Left ventricle myocardium inferior (tissue), 1 donor: ENCODE results near the gene ZNF440. TPM values are rescaled to one million over a fixed set of nuclear protein-coding genes. Genes with fewer than 3 reads are reported as not detected.
"Not testable (repeated sequence)": the region's sequence is repeated elsewhere in the genome, so short reads cannot be mapped to it uniquely, and the experiment has no call there.

Experiments used
- DNase-seq: peaks from one replicate; pipeline ENCODE4 v3.0.0-alpha.2; 2020
- H3K27ac ChIP-seq: fragments of 200-600 bp; replicated peaks from 2 replicates; pipeline ENCODE4 v1.8.0; 2021
- H3K27me3 ChIP-seq: fragments of 200-600 bp; 2 replicates; pipeline ENCODE4 v1.8.0; 2021; ENCODE audit warnings: low read depth
- H3K36me3 ChIP-seq: fragments of 200-600 bp; 2 replicates; pipeline ENCODE4 v1.8.0; 2021
- H3K4me1 ChIP-seq: fragments of 200-600 bp; 2 replicates; pipeline ENCODE4 v1.8.0; 2021
- H3K4me3 ChIP-seq: fragments of 200-600 bp; 2 replicates; pipeline ENCODE4 v1.8.0; 2021; ENCODE audit warnings: mild to moderate bottlenecking, moderate library complexity
- H3K9me3 ChIP-seq: fragments of 200-600 bp; replicated peaks from 2 replicates; pipeline ENCODE4 v1.8.0; 2021
- intact Hi-C: fragments of 100-400 bp; cut with micrococcal nuclease; formaldehyde crosslinking; loops from one replicate; pipeline ENCODE4 v1.11.0; 2022
- total RNA-seq: library from RNA; stranded (reverse); fragmentation: NEBNext Ultra II Directional; extraction: Animal tissue kit (Norgen Biotek cat#: 25700); gene quantifications from one replicate; pipeline ENCODE4 v1.2.1, GENCODE V29; 2021
- TF ChIP-seq, protein P1 (sequence below): fragments of 200-600 bp; IDR thresholded peaks from 2 replicates; pipeline ENCODE4 v1.8.0; 2021; ENCODE audit warnings: antibody characterized with exemption, mild to moderate bottlenecking, borderline replicate concordance
- donor health status: DM: no; HTN: yes; CAD: no; lungs with severe emphysema.

Gene ZNF440
- total RNA-seq, 1 donor from 2014 or later = 3.7 TPM

DNA sequence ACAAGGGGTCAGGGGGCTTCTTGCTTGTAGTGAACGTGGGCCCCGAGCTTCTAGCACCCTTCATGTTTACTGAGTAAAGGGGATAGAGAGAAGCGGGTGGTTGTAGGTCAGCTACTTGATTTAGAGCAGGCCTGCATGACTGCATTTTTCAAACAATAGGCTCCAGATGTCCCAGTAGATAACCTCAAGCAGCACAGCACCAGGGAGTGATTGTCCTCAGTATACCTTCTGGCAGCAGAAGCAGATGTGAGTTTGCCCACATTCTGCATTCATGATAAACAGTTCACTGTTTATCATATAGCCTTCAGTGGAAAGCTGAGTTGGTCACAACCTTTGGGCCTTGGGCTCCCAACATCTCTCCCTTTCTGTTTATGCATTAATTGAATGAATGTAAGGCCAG, 39.3 kb downstream of the ZNF440 start:
- TF ChIP-seq, protein P1, sequence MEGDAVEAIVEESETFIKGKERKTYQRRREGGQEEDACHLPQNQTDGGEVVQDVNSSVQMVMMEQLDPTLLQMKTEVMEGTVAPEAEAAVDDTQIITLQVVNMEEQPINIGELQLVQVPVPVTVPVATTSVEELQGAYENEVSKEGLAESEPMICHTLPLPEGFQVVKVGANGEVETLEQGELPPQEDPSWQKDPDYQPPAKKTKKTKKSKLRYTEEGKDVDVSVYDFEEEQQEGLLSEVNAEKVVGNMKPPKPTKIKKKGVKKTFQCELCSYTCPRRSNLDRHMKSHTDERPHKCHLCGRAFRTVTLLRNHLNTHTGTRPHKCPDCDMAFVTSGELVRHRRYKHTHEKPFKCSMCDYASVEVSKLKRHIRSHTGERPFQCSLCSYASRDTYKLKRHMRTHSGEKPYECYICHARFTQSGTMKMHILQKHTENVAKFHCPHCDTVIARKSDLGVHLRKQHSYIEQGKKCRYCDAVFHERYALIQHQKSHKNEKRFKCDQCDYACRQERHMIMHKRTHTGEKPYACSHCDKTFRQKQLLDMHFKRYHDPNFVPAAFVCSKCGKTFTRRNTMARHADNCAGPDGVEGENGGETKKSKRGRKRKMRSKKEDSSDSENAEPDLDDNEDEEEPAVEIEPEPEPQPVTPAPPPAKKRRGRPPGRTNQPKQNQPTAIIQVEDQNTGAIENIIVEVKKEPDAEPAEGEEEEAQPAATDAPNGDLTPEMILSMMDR = no peak
- intact Hi-C loops = no loop called here

DNA sequence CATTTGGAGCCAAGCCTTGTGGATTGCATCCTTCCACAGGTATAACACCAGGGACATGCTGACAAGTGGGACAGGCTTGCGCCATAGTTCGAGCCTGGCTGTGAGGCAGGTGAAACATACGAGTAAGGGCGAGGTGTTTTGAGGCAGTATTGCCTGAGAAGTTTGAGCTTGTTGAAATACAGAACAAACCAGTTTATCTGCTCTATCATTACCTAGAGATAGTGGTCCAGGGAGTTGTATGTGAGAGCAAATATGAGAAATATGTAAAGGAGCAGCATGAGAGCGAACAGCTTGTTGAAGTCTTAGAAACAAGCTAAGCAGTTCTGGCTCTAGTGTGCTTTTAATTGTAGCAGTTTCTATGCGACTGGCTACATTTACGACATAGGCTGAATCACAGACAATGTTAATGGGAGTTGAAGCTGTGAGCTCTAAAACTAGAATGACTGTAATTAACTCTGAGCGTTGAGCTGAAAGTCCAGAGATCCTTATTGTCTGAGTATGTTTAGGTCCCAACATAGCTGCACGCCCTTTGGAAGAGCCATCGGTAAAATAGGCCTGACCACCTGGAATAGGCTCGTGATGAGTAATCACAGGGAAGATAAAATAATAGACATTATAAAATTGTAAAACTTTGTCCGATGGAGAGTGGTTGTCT, 42.6 kb downstream of the ZNF440 start:
- no peak for DNase-seq
- intact Hi-C loops = no loop called here
- H3K36me3 ChIP-seq = peaks cover 2% of the 10 kb centered on the region
- TF ChIP-seq, protein P1 = no peak
- H3K27ac ChIP-seq = no peak overlapping the region
- no peaks in the 10 kb centered on the region for H3K4me1 ChIP-seq
- no peak overlapping the region for H3K4me3 ChIP-seq
- no peaks in the 10 kb centered on the region for H3K27me3 ChIP-seq
- H3K9me3 ChIP-seq = peaks cover 22% of the 10 kb centered on the region

More for the DNA sequence above, 39.3 kb downstream of the ZNF440 start:
- H3K27ac ChIP-seq = no peak overlapping the region
- H3K4me3 ChIP-seq = no peak overlapping the region
- H3K9me3 ChIP-seq = no peaks in the 10 kb centered on the region
- no peaks in the 10 kb centered on the region for H3K27me3 ChIP-seq
- DNase-seq = no peak
- peaks cover 2% of the 10 kb centered on the region for H3K36me3 ChIP-seq
- H3K4me1 ChIP-seq = peaks cover 17% of the 10 kb centered on the region

DNA sequence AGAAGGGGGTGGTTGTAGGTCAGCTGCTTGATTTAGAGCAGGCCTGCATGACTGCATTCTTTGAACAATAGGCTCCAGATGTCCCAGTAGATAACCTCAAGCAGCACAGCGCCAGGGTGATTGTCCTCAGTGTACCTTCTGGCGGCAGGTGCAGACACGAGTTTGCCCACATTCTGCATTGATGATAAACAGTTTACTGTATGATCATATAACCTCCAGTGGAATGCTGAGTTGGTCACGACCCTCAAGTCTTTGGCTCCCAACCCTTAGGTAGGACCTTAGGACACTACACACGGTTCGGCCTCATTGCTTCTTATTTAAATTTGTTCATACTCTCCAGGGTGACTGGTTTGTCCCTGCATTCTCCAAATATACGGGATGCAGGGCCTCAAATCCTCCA, 46.6 kb downstream of the ZNF440 start:
- no peak overlapping the region for H3K4me3 ChIP-seq
- TF ChIP-seq, protein P1 = no peak
- DNase-seq = no peak
- peaks cover 20% of the 10 kb centered on the region for H3K36me3 ChIP-seq
- peaks cover 60% of the 10 kb centered on the region for H3K9me3 ChIP-seq
- intact Hi-C loops = no loop called here
- H3K27me3 ChIP-seq = no peaks in the 10 kb centered on the region
- no peak overlapping the region for H3K27ac ChIP-seq
- no peaks in the 10 kb centered on the region for H3K4me1 ChIP-seq

DNA sequence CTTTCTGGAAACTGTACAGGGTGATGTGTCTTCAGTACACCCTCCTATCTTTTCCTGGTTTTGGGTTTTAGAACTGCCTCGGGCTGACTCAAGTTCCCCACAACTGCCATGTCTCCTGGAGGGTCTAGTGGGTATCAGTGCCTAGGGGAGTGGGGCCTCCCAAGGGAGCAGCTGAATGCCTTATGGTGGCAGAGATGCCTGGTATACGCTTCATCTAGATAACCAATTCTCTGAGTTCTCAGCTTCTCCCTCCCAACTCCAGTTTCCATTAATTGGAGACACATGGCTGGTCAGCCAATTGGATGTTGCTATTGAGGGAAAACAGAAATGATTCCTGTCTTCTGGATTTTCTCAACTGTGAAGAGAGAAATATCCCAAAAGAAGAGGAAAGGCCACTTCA, 47.2 kb downstream of the ZNF440 start:
- DNase-seq = no peak
- Histone ChIP-seq H3K36me3 (peaks cover 26% of the 10 kb centered on the region), H3K27me3 (no peaks in the 10 kb centered on the region), H3K9me3 (peaks cover 66% of the 10 kb centered on the region), H3K4me3 (no peak overlapping the region), H3K27ac (no peak overlapping the region), H3K4me1 (no peaks in the 10 kb centered on the region)
- intact Hi-C loops = no loop called here
- TF ChIP-seq, protein P1 = no peak

DNA sequence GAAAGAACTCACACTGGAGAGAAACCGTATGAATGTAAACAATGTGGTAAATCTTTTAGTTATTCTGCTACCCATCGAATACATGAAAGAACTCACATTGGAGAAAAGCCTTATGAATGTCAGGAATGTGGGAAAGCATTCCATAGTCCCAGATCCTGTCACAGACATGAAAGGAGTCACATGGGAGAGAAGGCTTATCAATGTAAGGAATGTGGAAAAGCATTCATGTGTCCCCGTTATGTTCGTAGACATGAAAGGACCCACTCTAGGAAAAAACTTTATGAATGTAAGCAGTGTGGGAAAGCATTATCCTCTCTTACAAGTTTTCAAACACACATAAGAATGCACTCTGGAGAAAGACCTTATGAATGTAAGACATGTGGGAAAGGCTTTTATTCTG, 53.7 kb downstream of the ZNF440 start:
- H3K4me3 ChIP-seq, intact Hi-C loops, DNase-seq, H3K27me3 ChIP-seq, H3K27ac ChIP-seq, H3K4me1 ChIP-seq: not testable (repeated sequence)
- Histone ChIP-seq H3K36me3 (peaks cover 64% of the 10 kb centered on the region), H3K9me3 (peaks cover 94% of the 10 kb centered on the region)

DNA sequence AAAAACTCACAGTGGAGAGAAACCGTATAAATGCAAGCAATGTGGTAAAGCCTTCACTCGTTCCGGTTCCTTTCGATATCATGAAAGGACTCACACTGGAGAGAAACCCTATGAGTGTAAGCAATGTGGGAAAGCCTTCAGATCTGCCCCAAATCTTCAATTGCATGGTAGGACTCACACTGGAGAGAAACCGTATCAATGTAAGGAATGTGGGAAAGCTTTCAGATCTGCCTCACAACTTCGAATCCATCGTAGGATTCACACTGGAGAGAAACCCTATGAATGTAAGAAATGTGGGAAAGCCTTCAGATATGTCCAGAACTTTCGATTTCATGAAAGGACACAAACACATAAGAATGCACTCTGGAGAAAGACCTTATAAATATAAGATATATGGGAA, 54.1 kb downstream of the ZNF440 start:
- Histone ChIP-seq H3K36me3 (peaks cover 60% of the 10 kb centered on the region), H3K27me3 (no peaks in the 10 kb centered on the region), H3K4me1 (no peaks in the 10 kb centered on the region), H3K9me3 (peaks cover 90% of the 10 kb centered on the region), H3K27ac (no peak overlapping the region), H3K4me3 (no peak overlapping the region)
- DNase-seq = no peak
- TF ChIP-seq, protein P1 = no peak
- intact Hi-C loops = no loop called here
